KMS-11 (cell line): Measurements from ENCODE around the gene FOXQ1.
"Not testable (repeated sequence)": the region's sequence is repeated elsewhere in the genome, so short reads cannot be mapped to it uniquely, and the experiment has no call there.

Experiments
- H2AFZ ChIP-seq: fragments of 200-600 bp; sonication (generic); 2 replicates; pipeline ENCODE4 v1.6.1; 2016; ENCODE audit warnings: antibody characterized with exemption, mixed run types, low read depth
- H3K27ac ChIP-seq: fragments of 200-600 bp; sonication (generic); 2 replicates; pipeline ENCODE4 v1.6.1; 2016; ENCODE audit warnings: mild to moderate bottlenecking, mixed run types
- H3K27me3 ChIP-seq: fragments of 200-600 bp; sonication (generic); 2 replicates; pipeline ENCODE4 v1.6.1; 2017; ENCODE audit warnings: mild to moderate bottlenecking, low read depth, mixed run types, moderate library complexity; ENCODE audit not compliant: insufficient read depth
- H3K36me3 ChIP-seq: fragments of 200-600 bp; sonication (generic); 2 replicates; pipeline ENCODE4 v1.6.1; 2017; ENCODE audit warnings: mild to moderate bottlenecking, mixed run types; ENCODE audit not compliant: insufficient read depth
- H3K4me1 ChIP-seq: fragments of 200-600 bp; sonication (generic); 2 replicates; pipeline ENCODE4 v1.6.1; 2016; ENCODE audit warnings: mild to moderate bottlenecking, low read depth, mixed run types; ENCODE audit not compliant: poor library complexity, severe bottlenecking
- H3K4me2 ChIP-seq: fragments of 200-600 bp; sonication (generic); 2 replicates; pipeline ENCODE4 v1.7.0; 2016; ENCODE audit warnings: mild to moderate bottlenecking, mixed run types
- H3K4me3 ChIP-seq: fragments of 200-600 bp; sonication (generic); IDR thresholded peaks from 2 replicates; pipeline ENCODE4 v1.6.1; 2017; ENCODE audit warnings: low read depth, low read length, mixed read lengths; ENCODE audit not compliant: insufficient read depth
- H3K79me2 ChIP-seq: fragments of 200-600 bp; sonication (generic); 2 replicates; pipeline ENCODE4 v1.6.1; 2016; ENCODE audit warnings: low read depth, mixed run types; ENCODE audit not compliant: insufficient read depth
- H3K9ac ChIP-seq: fragments of 200-600 bp; sonication (generic); 2 replicates; pipeline ENCODE4 v1.6.1; 2016; ENCODE audit warnings: mild to moderate bottlenecking, mixed run types
- H4K20me1 ChIP-seq: fragments of 200-600 bp; sonication (generic); 2 replicates; pipeline ENCODE4 v1.6.1; 2016; ENCODE audit warnings: mild to moderate bottlenecking, mixed run types; ENCODE audit not compliant: insufficient read depth
- TF ChIP-seq, protein P1 (sequence below): fragments of 200-600 bp; sonication (generic); conservative IDR thresholded peaks from 2 replicates; pipeline ENCODE4 v1.6.1; 2017; ENCODE audit warnings: low read depth, mild to moderate bottlenecking, antibody characterized with exemption, low read length, moderate library complexity, mixed read lengths

The FOXQ1 gene

DNA sequence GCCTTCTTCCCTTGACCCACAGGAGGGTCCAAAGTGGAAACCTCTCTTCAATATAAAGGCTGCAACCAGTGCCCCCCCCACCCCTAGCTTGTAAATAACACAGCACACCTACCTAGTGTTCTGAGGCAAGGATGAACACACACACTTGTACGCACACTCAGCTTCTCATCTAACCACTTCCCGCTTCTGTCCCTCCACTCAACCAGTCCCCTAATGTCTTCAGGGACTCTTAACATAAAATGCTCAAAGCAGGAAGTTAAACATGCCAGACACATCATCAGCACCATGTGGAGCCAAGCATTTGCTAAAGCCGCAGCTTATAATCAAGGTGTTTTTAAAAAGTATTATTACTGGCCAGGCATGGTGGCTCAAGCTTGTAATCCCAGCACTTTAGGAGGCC lies 35.3 kb downstream of the FOXQ1 start:
- H3K9ac ChIP-seq, result no peak overlapping the region
- H3K27ac ChIP-seq, result no peak overlapping the region
- H3K4me2 ChIP-seq, result no peak overlapping the region
- no peak overlapping the region for H3K4me3 ChIP-seq
- no peaks in the 10 kb centered on the region for H3K36me3 ChIP-seq
- H4K20me1 ChIP-seq, result no peaks in the 10 kb centered on the region
- no peaks in the 10 kb centered on the region for H3K4me1 ChIP-seq
- TF ChIP-seq, protein P1, sequence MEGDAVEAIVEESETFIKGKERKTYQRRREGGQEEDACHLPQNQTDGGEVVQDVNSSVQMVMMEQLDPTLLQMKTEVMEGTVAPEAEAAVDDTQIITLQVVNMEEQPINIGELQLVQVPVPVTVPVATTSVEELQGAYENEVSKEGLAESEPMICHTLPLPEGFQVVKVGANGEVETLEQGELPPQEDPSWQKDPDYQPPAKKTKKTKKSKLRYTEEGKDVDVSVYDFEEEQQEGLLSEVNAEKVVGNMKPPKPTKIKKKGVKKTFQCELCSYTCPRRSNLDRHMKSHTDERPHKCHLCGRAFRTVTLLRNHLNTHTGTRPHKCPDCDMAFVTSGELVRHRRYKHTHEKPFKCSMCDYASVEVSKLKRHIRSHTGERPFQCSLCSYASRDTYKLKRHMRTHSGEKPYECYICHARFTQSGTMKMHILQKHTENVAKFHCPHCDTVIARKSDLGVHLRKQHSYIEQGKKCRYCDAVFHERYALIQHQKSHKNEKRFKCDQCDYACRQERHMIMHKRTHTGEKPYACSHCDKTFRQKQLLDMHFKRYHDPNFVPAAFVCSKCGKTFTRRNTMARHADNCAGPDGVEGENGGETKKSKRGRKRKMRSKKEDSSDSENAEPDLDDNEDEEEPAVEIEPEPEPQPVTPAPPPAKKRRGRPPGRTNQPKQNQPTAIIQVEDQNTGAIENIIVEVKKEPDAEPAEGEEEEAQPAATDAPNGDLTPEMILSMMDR, result no peak
- no peaks in the 10 kb centered on the region for H3K79me2 ChIP-seq
- H3K27me3 ChIP-seq, result no peaks in the 10 kb centered on the region
- H2AFZ ChIP-seq, result no peak overlapping the region

GRCh38 chr6:1348675-1349074 lies 36.8 kb downstream of the FOXQ1 start:
- H3K27ac ChIP-seq, result no peak overlapping the region
- no peak overlapping the region for H3K4me2 ChIP-seq
- no peak overlapping the region for H3K4me3 ChIP-seq
- TF ChIP-seq, protein P1, result no peak
- H3K27me3 ChIP-seq, result no peaks in the 10 kb centered on the region
- H3K4me1 ChIP-seq, result no peaks in the 10 kb centered on the region
- H3K79me2 ChIP-seq, result no peaks in the 10 kb centered on the region
- no peak overlapping the region for H2AFZ ChIP-seq
- no peak overlapping the region for H3K9ac ChIP-seq
- H4K20me1 ChIP-seq, result no peaks in the 10 kb centered on the region
- H3K36me3 ChIP-seq, result no peaks in the 10 kb centered on the region

DNA sequence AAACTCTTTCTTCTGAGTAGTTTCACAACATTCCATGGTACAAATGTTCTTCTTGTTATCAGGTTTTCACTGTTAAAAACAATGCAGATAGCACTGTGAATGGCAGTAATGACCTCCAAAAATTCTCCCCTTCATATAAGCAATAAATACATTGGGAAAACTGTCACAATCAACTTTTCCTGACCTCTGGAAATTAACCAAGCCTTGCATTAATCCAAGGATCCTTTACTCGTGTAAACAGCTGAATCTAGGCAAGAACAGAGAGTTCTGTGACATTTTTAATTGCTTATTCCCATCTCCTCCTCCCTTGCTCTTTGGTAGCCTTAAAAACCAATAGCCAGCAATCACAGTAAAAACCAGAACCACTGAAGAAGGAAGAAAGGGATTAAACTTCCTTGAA lies 37.8 kb downstream of the FOXQ1 start:
- no peak overlapping the region for H2AFZ ChIP-seq
- no peak overlapping the region for H3K4me2 ChIP-seq
- no peaks in the 10 kb centered on the region for H3K36me3 ChIP-seq
- no peaks in the 10 kb centered on the region for H3K4me1 ChIP-seq
- TF ChIP-seq, protein P1, result no peak
- no peaks in the 10 kb centered on the region for H3K27me3 ChIP-seq
- H4K20me1 ChIP-seq, result no peaks in the 10 kb centered on the region
- no peak overlapping the region for H3K27ac ChIP-seq
- no peak overlapping the region for H3K4me3 ChIP-seq
- H3K9ac ChIP-seq, result no peak overlapping the region
- no peaks in the 10 kb centered on the region for H3K79me2 ChIP-seq

DNA sequence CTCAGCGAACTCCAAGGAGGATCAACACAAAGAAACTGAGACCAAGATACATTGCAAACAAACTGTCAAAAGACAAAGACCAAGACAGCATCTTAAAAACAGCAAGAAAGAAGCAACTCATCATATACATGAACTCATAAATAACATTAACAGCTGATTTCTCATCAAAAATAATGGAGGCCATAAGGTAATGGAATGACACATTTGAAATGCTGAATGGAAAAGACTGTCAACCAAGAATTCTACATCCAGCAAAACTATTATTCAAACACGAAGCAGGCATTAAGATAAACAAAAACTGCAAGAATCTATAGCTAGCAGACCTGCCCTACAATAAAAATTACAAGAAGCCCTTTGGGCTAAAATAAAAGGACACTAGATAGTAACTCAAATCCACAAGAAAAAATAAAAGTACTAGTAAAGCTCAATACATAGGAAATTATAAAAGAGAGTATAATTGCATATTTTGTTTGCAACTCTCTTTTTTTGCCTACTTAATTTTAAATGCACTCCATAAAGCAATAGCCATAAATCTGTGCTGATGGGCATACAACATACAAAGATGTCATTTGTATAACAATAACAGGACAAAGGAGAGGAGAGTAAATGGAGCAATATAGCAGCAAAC lies 39.6 kb downstream of the FOXQ1 start:
- H3K36me3 ChIP-seq, result no peaks in the 10 kb centered on the region
- no peaks in the 10 kb centered on the region for H3K27me3 ChIP-seq
- H3K9ac ChIP-seq, result no peak overlapping the region
- H2AFZ ChIP-seq, result no peak overlapping the region
- no peak overlapping the region for H3K4me2 ChIP-seq
- H3K79me2 ChIP-seq, result no peaks in the 10 kb centered on the region
- TF ChIP-seq, protein P1, result no peak
- no peaks in the 10 kb centered on the region for H3K4me1 ChIP-seq
- no peaks in the 10 kb centered on the region for H4K20me1 ChIP-seq
- no peak overlapping the region for H3K4me3 ChIP-seq
- H3K27ac ChIP-seq, result no peak overlapping the region

DNA sequence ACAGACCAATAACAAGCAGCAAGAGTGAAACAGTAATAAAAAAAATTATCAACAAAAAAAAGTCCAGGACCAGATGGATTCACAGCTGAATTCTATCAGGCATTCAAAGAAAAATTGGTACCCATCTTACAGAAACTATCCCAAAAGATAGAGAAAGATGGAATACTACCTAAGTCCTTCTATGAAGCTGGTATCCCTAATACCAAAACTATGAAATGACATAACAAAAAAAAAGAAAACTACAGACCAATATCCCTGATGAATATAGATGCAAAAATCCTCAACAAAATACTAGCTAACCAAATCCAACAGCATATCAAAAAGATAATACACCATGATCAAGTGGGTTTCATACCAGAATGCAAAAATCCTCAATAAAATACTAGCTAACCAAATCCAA lies 43.2 kb downstream of the FOXQ1 start:
- H3K4me1 ChIP-seq, H3K36me3 ChIP-seq, H3K9ac ChIP-seq, H3K27me3 ChIP-seq, H3K4me3 ChIP-seq, H3K27ac ChIP-seq, H3K79me2 ChIP-seq, H4K20me1 ChIP-seq, H2AFZ ChIP-seq, H3K4me2 ChIP-seq: not testable (repeated sequence)

- H3K27ac ChIP-seq, H3K27me3 ChIP-seq, H4K20me1 ChIP-seq, H3K9ac ChIP-seq, H3K36me3 ChIP-seq, H2AFZ ChIP-seq, H3K4me1 ChIP-seq, H3K4me3 ChIP-seq, H3K79me2 ChIP-seq, H3K4me2 ChIP-seq: not testable (repeated sequence)
Observed at GRCh38 chr6:1361717-1362116, 49.8 kb downstream of the FOXQ1 start.
